Activated CD4-positive, alpha-beta T cell treated with anti-CD3 and anti-CD28 coated beads for 1 hour (primary cell): ENCODE data around the gene SH3BP4.

Source experiments
- DNase-seq: peaks from one replicate; pipeline ENCODE4 v3.0.0-alpha.2; 2020

SH3BP4 gene

GRCh38 chr2:234951664-234952269, at the start of gene SH3BP4:
SH3BP4 (plus strand) TSS chr2:234952017; CDS start chr2:235035003, 82,986 bp downstream.
- DNase-seq: no peak

- DNase-seq: no peak
Observed at GRCh38 chr2:234904785-234905184, 47.0 kb upstream of the SH3BP4 start.

- DNase-seq: no peak
Observed at GRCh38 chr2:234905547-234906265, 46.1 kb upstream of the SH3BP4 start.

- no peak for DNase-seq
Observed at GRCh38 chr2:234910186-234910679, 41.6 kb upstream of the SH3BP4 start.

GRCh38 chr2:234911271-234911670, 40.5 kb upstream of the SH3BP4 start:
- no peak for DNase-seq

- DNase-seq: no peak
Observed at GRCh38 chr2:234912437-234912836, 39.4 kb upstream of the SH3BP4 start.

DNA sequence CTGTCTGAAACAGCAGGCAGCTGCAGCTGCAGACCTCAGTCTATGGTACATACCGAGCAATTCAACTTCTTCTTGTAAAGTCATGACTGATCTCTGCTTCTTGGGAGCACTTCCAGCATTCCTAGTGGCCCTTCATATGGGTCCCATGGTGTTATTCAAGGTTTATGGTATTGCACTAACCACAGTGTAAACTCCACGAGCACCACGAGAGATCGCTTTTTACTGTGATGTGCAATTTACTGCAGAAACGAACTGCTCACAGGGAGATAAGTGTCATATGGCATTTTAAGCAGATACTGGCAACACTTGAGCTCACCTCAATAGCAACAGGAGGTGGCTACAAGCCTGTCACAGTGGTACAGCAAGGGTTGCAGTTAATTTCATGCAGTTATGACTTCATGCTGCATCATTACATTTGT, 38.6 kb upstream of the SH3BP4 start:
- no peak for DNase-seq

GRCh38 chr2:234914371-234915154, 37.3 kb upstream of the SH3BP4 start:
- no peak for DNase-seq

- DNase-seq: no peak
Observed at GRCh38 chr2:234916674-234917073, 35.1 kb upstream of the SH3BP4 start.

- DNase-seq: no peak
Observed at GRCh38 chr2:234917211-234917975, 34.4 kb upstream of the SH3BP4 start.

DNA sequence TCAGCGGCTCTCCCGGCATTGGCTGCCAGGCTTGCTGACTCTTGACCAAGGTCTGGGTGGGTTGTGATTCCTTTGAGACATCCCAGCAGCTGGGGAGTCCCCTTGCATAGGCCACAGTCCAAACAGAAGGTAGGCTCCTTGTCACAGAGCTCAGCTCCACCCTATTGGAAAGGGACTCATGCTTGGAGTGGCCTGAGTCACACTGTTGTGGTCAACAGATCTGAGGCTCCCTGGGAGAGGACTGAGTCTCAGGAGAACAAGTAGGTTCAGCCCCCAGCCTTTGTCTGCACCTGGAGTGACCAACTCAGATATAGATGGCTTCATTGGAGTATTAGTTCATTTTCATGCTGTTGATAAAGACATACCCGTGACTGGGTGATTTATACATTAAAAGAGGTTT, 32.1 kb upstream of the SH3BP4 start:
- DNase-seq: no peak

GRCh38 chr2:234920836-234921235, 31.0 kb upstream of the SH3BP4 start:
- no peak for DNase-seq

DNA sequence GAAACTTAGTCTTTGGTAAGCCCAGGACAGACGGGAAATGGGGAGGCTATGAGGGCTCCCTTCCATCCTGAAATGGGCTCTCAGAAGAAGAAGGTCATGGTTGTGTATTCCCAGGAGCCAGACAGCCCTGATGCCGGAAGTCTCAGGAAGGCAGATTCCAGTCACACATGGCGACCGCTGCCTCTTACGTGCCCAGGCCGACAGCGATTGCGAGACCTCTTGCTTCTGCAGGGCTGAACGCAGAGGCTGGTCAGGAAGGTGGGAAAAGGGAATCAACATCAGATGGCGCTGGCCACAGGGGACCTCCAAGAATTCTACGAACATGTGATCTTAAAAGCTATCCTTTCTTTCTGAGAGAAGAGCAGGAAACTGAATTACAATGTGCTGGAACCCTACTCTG, 22.8 kb upstream of the SH3BP4 start:
- DNase-seq: no peak

DNA sequence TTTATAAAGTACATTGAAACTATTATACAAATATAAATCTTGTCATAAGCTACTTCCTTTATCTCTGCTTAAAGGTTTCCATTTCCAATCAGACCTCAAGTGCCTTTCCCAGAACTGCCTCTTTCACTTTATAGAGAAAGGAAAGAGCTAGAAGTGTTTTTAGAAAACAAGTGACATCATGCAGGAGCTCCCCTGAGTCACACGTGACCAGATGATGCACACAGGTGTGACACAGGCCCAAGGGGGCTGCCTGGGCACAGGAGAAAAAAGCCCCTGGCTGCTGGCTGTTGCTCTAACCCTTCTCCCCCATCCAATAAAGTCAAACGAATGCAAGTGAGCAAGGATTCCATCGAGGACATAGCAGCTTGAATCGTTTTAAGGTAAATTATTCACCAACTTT, 21.4 kb upstream of the SH3BP4 start:
- DNase-seq: no peak

DNA sequence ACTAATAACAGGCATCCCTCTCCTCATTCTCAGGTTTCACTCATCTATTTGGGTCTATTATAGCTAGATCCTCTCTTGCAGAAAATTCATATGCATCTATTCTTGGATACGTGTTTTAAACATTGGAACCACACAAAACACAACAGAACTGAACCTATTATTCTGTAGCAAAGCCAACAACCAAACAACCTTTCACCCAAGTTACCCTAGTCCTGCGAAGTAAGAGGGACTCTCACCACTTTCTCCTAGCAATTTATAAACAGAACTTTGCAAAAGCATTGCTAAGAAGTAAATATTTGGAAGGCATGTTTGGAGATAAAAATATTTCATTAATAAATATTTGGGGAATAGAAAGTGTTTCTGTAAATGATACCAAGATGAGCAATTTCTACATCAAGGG, 20.4 kb upstream of the SH3BP4 start:
- no peak for DNase-seq

DNA sequence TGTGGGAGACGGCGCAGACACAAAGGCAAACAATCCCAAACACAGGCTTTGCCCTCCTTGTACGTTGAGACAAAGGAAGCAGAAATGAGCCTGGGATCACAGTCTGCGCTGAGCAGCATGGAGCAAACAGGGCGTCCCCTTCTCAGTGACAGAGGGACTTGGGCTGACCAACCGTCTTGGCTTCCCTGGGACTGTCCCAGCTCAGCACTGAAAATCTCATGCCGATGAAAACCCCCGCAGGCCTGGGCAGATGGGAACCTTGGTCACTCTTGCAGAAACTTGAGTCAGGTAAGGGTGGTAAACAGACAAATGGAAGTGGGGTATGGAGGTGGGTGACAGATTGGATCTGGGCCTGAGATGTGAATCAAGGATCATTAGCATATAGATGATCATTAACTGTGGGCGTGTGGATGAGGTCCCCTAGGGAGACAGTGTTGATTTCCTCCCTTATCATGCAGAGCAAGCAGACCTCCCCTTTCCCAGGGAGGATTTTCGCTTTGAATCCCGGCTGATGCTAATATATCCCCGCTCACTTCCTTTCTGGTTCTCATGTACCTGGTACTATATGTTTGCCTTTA, 19.1 kb upstream of the SH3BP4 start:
- no peak for DNase-seq

DNA sequence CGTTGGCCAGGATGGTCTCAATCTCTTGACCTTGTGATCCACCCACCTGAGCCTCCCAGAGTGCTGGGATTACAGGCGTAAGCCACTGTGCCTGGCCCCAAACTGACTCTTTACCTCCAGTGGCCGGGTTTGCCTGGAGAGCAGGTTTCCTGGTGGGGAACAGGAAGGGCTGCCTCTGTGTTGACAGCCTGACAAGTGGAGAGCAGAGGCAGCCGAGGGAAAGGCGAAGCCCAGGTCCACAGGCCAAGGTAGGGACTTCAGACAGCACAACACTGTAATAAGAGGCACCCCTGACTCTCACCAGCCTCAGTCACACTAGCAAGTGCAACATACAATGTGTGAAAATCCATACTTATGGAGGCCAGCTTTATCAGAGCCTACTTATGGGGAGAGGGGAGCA, 16.5 kb upstream of the SH3BP4 start:
- DNase-seq: no peak

- DNase-seq: no peak
Observed at GRCh38 chr2:234939576-234939975, 12.2 kb upstream of the SH3BP4 start.

DNA sequence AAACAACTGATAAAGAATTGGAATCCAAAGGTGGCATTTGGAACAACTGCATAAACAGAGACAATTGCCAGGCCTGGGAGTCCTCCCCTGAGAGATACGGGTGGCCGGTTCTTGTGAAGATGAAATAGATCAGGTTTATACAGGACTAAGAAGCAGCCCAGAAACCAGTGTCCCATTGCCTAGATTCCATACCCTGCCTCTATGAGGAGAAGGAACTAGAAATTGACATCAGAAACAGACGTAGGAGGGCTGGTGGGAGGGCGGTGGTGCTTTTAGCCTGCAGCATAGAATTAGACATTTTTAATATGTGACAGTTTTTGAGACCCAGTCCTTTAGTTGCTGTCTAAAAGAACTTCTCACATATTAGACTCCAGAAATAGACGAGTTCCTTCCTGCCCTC, 11.8 kb upstream of the SH3BP4 start:
- no peak for DNase-seq

GRCh38 chr2:234940527-234940926, 11.3 kb upstream of the SH3BP4 start:
- no peak for DNase-seq

DNA sequence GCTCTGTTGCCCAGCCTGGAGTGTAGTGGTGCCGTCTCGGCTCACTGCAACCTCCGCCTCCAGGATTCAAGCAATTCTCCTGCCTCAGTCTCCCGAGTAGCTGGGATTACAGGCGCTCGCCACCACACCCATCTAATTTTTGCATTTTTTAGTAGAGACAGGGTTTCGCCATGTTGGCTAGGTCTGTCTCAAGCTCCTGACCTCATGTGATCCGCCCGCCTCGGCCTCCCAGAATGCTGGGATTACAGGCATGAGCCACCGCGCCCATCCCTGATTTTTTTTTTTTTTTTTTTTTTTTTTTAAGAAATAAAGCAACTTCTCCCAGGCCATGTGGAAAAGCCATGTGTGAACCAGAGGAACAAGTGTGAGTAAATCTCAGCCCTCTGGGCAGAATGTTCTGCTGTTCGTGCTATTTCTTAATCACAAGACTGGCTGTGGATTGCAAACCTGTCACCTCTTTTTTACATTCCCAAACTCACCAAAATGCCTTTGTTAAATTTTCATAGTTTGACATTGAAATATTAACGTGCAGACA, 6.4 kb upstream of the SH3BP4 start:
- no peak for DNase-seq

- DNase-seq: no peak
Observed at GRCh38 chr2:234947556-234947955, 4.3 kb upstream of the SH3BP4 start.
